ENCODE measurements around the gene AXL.
A peak's percentile ranks its signal among the peaks of the same experiment; 100 is the strongest.
"Not testable (repeated sequence)": the region's sequence is repeated elsewhere in the genome, so short reads cannot be mapped to it uniquely, and the experiment has no call there.

AXL gene

GRCh38 chr19:41218615-41219507 lies at the start of gene AXL:
Gene AXL, plus strand, starts transcription at chr19:41219223. Its CDS starts 170 bp downstream, at chr19:41219393.
- DNase-seq, result no peak

- no peak for DNase-seq
These were observed 46.5 kb upstream of the AXL start for GRCh38 chr19:41172297-41173164.

- no peak for DNase-seq
These were observed 44.6 kb upstream of the AXL start for GRCh38 chr19:41174297-41174928.

GRCh38 chr19:41175801-41176777 lies 42.9 kb upstream of the AXL start:
- peak; percentile 78 for DNase-seq

GRCh38 chr19:41180173-41180572 lies 38.9 kb upstream of the AXL start:
- DNase-seq, result not testable (repeated sequence)

GRCh38 chr19:41186971-41187883 lies 31.8 kb upstream of the AXL start:
- DNase-seq, result no peak

- no peak for DNase-seq
These were observed 31.1 kb upstream of the AXL start for GRCh38 chr19:41187884-41188279.

GRCh38 chr19:41189425-41190065 lies 29.5 kb upstream of the AXL start:
- DNase-seq, result no peak

GRCh38 chr19:41192574-41193429 lies 26.2 kb upstream of the AXL start, which contains the start of gene CYP2S1:
Gene CYP2S1, plus strand, starts transcription at chr19:41193219. Its CDS starts 46 bp downstream, at chr19:41193265.
- DNase-seq, result no peak

- DNase-seq, result no peak
These were observed 25.4 kb upstream of the AXL start for GRCh38 chr19:41193430-41194156.

GRCh38 chr19:41194157-41194552 lies 24.9 kb upstream of the AXL start:
- no peak for DNase-seq

GRCh38 chr19:41195675-41196497 lies 23.1 kb upstream of the AXL start:
- DNase-seq, result no peak

- no peak for DNase-seq
These were observed 20.5 kb upstream of the AXL start for GRCh38 chr19:41198559-41198958.

GRCh38 chr19:41203371-41203770 lies 15.7 kb upstream of the AXL start:
- no peak for DNase-seq

GRCh38 chr19:41204338-41204737 lies 14.7 kb upstream of the AXL start:
- not testable (repeated sequence) for DNase-seq

- DNase-seq, result no peak
These were observed 13.0 kb upstream of the AXL start for GRCh38 chr19:41205995-41206394.

GRCh38 chr19:41206456-41206855 lies 12.6 kb upstream of the AXL start:
- no peak for DNase-seq
